NCI-H146 (cell line): ENCODE data around the gene AHRR.

ENCODE experiments used
- DNase-seq: peaks from one replicate; lab custom pipeline; 2025; lab: John Stamatoyannopoulos, UW

The AHRR gene

DNA sequence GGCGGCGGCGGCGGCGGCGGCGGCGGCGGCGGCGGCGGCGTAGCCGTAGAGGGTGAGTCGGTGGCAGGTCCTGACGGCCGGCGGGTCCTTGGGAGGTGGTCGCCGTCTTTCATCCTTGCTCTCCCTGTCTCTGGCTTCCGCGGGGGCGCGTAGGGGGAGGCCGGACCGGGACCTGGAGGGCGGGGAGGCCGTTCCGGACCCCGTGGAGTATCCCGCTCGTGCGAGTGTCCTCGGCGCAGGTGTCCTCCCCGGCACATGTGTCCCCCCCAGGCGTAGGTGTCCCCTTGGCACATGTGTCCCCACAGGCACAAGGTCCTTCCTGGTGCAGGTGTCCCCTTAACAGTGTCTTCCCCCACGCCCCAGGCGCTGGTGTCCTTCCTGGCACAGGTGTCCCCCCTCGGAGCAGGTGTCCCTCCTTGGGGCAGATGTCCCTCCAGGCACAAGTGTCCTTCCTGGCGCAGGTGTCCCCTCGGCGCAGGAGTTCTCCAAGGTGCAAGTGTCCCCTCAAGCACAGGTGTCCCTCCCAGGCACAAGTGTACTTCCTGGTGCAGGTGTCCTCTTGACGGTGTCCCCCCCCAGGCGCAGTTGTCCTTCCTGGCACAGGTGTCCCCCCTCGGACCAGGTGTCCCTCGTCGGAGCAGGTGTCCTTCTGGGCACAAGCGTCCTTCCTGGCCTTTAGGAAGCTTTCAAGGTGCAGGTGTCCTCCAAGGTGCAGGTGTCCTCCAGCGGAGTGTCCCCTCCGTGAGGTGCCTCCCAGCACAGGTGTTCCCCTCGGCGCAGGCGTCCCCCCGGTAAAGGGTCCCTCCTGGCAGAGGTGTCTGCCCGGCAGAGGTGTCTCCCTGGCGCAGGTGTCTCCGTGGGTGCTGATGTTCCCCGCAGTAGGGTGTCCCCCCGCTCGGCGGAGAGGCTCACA lies 122.0 kb downstream of the AHRR start:
- DNase-seq = peak; percentile 84

DNA sequence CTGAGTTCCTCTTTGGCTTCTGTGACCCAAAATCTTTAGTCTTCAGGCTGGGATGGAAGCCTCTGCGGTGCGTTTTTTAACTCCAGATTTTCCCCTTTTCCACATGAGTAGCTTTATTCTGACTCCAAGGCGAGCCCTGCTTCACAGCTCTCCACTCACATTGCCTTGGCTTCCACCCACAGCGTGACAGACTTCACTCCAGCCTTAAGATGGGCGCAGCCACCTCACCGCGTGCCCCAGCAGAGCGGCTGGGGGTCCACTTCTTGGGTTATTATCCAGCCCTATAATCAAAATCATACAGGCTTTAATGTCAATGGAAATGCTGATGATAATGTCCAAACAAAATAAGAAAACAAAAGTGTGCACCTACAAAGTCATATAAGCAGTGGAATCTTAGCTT lies 122.7 kb downstream of the AHRR start:
- DNase-seq = no peak

DNA sequence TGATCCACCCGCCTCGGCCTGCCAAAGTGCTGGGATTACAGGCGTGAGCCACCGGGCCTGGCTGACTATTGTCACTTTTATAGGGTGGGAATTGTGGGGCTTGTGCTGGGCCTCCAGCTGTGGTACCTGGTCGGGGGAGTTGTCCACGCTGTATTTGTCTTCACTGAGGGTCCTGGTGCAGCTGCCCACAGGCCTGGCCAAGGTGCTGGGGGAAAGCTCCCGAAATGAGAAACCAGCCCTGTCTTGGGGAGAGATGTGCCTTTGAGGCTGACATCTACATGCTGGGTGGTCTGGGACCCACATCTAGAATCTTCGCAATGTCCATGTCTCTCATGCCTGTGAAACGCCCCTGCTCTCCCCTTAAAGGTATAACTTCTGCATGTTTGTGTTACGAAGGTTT lies 124.1 kb downstream of the AHRR start:
- DNase-seq = no peak

DNA sequence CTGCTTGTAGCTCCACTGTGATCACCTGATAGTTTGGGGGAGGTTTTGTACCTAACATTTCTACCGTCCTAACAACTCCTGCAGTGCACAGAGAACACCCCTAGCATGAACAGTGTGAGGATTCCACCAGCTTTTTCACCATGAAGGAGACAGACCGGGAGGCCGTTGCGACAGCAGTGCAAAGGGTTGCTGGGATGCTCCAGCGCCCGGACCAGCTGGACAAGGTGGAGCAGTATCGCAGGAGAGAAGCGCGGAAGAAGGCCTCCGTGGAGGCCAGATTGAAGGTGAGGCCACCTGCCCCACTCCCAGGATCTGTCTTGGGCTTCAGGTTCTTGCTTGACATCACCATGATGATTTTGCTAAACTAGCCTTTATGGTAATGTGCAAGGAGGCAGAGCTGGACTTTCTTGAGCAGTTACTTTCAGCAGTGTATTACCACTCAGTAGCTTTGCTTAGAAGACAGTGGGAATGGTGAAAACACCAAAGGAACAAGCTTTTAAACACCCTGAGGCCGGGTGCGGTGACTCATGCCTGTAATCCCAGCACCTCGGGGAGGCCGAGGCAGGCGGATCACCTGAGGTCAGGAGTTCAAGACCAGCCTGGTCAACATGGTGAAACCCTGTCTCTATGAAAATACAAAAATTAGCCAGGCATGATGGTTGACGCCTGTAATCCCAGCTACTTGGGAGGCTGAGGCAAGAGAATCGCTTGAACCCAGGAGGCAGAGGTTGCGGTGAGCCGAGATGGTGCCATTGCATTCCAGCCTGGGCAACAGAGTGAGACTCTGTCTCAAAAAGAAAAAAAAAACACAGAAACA lies 124.8 kb downstream of the AHRR start:
- no peak for DNase-seq

DNA sequence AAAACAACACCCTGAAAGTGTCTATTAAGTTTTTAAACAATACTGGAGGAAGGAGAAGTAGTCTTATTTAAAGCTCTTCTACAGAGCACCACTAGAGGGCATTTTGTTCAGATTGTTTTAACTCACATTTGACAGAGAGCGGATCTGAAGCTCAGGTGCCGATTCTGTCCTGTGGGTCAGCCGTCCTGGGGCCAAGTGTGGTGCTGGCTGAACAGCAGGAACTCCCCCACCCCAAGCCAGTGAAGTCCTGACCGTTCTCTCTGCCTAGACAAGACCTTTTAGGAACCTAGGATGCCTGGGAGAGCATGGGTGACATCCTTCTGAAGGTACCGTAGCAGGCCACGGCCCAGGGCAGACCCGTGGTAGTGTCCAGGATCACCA lies 125.4 kb downstream of the AHRR start:
- DNase-seq = peak; percentile 38

DNA sequence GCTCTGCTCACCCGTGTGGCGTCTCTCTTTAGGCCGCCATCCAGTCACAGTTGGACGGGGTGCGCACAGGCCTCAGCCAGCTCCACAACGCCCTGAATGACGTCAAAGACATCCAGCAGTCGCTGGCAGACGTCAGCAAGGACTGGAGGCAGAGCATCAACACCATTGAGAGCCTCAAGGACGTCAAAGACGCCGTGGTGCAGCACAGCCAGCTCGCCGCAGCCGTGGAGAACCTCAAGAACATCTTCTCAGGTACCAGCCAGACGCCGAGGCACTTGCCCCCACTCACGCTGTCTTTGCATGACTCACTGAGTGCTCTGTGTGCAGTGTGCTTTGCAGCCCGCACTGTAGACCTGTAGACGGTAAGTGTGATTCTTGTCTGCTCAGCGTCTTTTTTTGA lies 126.0 kb downstream of the AHRR start:
- no peak for DNase-seq

DNA sequence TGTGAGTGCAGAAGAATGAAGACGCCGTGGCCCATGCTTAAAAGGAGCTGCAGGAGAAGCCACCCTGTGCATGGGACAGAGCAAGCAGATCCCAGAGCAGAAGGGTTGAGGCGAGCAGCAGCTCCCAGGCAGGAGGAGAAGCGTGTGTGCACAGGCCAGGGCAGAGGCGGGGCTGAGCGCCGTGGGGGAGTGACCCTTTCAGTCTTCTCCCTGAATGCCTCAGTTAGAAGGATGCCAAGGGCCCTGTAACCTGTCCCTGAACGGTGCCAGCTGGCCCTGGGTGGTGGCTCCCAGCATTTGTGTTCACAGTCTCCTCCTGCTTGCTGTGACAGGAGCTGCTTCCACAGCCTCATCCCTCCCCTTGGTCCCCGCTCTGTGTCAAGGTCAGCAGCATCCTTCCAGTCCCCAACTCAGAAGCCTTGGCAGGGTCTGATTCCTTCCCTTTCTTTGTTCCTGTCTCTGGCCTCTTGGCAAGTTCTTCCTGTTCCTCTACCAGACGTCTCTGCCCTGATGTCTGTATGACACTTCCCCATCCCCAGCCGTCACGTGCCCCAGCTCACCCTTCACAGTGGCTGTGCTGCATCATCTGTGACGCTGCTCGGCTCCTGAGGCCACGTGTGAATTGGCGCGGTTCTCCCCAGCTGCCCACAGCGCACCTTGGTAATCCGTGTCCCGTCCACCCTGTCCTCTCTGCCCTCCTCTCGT lies 126.7 kb downstream of the AHRR start:
- DNase-seq = no peak

DNA sequence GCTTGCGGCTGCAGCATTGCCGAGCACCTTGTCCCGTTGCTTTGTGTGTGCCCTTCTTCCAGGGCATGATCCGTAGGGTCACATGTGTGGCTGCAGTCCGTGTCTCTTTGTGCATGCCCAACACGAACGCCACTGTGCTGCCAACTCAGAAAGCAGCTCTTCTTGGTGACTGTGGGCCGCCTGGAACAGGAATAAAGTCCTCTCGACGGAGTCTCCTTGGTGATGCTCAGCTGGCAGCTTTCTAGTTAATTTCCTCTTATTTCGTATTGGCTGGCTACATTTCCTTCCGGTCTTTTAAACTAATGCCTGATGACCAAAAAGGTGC lies 127.2 kb downstream of the AHRR start:
- no peak for DNase-seq

DNA sequence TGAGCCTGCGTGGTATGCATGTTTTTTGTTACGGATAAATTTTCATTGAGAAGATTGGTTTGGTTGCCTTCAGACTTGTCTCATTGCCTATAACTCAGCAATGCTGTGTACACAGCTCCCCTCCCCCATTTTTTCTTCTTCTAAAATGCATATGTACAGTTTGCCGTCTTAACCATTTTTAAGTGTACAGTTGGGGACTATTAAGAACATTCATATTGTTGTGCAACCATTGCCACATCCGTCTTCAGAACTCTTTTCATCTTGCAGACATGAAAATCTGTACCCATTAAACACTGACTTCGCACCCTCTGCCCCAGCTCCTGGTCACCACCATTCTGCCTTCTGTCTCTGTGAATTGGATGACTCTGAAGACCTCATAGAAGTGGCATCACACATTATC lies 127.6 kb downstream of the AHRR start:
- no peak for DNase-seq

DNA sequence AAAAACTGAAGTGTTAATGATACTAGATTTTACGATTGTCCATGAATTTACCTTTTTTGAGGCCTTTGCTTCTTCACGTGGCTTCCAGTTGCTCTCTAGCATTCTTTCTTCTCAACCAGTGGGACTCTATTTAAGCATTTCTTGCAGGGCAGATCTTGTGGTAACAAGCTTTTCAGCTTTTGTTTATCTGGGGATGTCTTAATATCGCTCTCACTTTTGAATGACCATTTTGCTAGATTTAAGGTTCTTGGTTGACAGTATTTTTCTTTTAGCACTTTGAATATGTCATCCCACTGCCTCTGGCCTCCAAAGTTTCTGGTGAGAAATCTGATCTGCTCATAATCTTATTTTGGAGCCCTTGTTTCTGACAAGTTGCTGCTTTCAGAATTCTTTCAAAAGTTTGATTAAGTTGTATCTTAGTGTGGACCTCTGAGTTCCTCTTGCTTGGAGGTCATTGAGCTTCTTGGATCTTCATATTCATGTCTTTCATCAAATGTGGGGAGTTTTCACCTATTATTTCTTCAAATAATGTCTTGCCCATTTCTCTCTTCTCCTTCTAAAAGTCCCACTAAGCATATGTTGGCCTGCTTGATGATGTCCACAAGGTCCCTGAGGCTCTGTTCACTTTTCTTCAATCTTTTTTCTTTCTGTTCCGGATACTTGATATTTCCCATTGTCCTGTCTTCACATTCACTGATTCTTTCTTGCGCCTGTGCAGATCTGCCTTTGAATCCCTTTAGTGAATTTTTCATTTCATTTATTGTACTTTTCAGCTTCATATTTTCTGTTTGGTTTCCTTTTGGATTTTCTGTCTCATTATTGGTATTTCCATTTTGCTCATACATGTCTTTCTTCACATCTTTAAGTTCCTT lies 130.3 kb downstream of the AHRR start:
- DNase-seq = no peak

DNA sequence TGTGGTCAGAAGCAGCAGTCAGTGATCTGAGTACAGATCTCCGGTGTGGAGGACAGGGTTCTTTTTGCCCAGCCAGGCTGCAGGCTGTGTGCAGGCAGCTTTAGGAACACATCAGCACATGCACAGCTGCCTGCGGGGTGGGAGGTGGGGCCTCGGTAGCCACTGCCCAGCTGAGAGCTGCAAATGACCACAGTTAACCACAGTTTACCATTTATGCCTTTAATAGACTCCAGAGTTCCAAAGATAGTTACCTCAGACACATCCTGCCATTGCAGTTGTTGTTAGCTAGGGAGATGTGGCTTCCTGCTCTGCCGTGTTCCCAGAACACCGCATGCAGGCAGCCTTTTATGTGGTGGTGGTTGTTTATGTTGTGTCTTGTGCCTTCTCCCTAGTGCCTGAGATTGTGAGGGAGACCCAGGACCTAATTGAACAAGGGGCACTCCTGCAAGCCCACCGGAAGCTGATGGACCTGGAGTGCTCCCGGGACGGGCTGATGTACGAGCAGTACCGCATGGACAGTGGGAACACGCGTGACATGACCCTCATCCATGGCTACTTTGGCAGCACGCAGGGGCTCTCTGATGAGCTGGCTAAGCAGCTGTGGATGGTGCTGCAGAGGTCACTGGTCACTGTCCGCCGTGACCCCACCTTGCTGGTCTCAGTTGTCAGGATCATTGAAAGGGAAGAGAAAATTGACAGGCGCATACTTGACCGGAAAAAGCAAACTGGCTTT lies 131.6 kb downstream of the AHRR start:
- no peak for DNase-seq

DNA sequence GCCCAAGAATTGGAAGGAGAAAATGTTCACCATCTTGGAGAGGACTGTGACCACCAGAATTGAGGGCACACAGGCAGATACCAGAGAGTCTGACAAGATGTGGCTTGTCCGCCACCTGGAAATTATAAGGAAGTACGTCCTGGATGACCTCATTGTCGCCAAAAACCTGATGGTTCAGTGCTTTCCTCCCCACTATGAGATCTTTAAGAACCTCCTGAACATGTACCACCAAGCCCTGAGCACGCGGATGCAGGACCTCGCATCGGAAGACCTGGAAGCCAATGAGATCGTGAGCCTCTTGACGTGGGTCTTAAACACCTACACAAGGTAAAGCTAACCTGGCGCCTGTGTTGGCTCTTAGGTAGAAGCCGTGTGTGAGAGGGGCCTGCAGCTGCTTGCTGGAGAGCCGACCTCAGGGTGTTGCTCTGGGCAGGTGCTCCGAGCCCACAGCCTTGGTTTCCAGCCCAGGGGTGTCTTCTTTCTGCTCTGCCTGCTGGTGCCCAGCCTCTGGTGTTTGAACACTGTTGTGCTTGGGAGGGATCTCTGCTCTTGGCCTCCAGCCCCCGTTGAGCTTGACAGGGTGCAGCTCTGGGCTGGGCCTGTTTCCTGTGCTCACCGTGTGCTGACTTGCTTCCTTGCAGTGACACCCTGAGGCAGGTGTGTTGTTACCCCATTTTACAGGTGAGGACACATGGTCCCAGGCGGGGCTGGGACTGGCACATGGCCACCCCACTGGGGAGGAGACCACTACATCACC lies 132.4 kb downstream of the AHRR start:
- DNase-seq = no peak

DNA sequence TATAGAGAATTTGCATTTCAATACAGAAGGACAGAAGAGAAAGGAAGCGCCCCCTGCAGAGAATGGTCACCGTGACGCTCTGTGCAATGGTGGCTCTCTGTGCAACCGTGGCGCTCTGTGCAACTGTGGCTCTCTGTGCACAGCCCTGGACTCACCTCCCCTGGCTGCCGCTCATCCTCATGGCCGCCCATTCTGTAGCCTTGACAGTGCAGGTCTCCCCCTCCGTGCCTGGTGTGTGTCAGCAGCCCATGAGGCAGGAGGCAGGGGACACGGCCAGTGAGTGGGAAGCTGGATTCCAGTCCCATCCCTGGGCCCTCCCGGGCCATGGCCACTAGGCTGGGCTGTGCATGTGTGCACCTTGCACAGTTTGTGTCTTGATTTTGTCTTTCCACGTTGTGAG lies 133.4 kb downstream of the AHRR start:
- no peak for DNase-seq

DNA sequence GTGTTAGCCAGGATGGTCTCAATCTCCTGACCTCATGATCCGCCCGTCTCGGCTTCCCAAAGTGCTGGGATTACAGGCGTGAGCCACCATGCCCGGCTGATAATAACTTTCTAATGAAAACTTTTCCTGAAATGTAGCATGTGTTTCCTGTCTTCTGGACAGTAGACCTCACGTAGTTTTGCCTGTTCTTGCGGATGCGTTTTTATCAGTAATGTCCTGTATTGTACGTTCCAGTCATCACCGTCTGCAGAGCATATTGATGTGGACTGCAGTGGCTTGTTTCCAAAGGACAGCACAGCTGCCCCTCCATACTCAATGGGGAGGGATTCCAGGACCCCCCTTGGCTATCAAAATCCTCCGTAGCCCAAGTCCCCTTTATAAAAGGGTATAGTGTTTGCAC lies 134.3 kb downstream of the AHRR start:
- no peak for DNase-seq

DNA sequence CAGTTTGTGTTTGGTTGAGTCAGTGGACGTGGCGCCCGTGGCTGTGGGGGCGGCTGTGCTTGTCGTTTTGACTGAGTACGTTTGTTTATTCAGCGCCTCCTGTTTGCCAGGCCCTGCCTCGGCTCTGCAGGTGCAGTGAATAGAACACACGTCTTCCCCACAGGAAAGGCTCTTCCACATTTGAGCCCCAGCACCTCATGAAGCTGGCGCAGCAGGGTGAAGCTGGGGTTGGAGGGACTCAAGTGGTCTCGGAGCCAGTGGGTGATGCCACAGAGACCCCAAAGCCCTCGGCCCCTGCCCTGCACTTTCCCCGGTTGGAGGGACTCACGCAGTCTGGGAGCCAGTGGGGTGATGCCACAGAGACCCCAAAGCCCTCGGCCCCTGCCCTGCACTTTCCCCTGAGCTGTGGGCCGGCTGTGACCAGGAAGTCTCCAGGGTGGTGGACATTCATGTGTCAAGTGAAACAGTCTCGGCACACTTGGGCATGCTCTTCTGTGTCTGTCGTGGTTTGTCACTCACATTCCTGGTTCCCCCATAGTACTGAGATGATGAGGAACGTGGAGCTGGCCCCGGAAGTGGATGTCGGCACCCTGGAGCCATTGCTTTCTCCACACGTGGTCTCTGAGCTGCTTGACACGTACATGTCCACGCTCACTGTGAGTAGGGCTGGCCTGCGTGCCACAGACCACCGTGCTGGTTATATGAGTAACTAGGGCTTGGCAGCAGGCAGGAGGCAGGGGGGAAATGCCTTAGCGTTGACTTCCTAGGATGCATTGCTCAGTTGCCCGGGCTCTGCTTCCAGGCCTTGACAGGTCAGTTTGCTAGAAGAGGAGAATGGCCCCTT lies 135.1 kb downstream of the AHRR start:
- DNase-seq = no peak

DNA sequence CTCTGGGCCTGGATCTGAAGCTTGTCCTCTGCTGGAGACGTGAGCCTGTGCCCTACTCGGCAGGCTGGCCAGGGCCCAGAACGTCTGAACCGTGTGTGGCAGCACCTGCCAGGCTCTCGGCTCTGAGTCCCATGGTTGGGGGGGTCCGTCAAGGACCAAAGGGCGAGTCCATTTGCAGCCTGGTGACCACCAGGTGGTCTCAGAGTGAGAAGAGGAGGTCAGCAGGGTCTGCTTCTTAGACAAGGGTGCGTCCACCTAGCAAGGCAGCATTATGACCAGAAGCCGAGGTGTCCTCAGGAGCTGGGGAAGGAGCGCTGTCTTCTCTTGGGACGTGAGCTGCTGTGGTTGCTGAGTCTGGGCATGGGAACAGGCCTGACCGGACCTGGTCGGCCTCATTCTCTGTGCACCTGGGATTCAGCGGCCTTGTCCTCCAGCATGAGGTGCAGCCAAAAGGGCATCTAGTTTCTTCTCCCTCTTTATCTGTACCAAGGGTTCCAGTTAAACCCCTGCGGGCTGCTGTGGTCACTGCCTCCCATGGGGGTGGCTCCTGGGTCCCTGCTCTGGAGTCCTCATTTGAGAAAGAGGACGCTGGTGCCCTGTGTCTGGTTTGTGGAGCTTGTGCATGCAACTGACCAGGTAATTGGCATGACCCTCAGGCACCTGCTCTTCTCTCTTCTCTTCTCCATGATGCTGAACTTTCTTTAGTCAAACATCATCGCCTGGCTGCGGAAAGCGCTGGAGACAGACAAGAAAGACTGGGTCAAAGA lies 135.9 kb downstream of the AHRR start:
- DNase-seq = no peak

DNA sequence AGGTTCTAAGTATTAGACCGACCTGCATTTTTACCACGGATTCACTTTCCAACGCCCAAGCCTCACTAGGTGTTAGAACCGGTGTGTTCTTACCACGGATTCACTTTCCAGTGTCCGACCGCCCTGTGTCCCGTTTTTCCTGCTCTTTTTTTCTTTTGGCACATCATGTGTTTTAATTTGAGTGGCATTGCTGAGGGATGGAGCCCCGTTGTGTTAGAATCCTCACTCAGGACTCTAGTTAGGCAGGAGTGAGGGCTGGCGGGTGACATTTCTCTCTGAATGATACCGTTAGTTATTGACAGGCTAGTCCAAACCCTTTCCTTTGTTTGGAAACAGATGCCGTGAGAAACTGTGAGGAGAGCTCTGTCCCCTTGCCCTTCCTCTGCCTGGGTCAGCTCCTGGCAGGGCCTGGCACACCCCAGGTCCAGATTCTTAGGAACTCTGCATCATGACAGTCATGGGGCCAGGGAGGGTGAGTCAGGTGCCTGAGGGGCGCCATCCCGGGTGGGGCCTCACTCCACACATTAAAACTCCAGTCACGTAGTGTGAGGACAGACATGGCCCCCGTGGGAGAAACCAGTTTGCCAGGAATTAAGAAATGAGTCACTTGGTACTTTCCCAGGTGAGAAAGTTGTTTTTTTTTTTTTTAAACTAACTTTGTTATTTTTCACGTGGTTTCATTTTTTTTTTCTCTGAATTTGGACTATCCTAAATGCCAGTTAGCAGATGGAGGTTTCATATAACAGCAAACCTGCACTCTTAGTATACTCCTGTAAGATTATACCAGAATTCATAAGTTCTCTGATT lies 137.2 kb downstream of the AHRR start:
- DNase-seq = no peak
